ENCODE data around the gene MGAT4D.
A peak's percentile ranks its signal among the peaks of the same experiment; 100 is the strongest.
"Not testable (repeated sequence)": the region's sequence is repeated elsewhere in the genome, so short reads cannot be mapped to it uniquely, and the experiment has no call there.

Gene MGAT4D

DNA sequence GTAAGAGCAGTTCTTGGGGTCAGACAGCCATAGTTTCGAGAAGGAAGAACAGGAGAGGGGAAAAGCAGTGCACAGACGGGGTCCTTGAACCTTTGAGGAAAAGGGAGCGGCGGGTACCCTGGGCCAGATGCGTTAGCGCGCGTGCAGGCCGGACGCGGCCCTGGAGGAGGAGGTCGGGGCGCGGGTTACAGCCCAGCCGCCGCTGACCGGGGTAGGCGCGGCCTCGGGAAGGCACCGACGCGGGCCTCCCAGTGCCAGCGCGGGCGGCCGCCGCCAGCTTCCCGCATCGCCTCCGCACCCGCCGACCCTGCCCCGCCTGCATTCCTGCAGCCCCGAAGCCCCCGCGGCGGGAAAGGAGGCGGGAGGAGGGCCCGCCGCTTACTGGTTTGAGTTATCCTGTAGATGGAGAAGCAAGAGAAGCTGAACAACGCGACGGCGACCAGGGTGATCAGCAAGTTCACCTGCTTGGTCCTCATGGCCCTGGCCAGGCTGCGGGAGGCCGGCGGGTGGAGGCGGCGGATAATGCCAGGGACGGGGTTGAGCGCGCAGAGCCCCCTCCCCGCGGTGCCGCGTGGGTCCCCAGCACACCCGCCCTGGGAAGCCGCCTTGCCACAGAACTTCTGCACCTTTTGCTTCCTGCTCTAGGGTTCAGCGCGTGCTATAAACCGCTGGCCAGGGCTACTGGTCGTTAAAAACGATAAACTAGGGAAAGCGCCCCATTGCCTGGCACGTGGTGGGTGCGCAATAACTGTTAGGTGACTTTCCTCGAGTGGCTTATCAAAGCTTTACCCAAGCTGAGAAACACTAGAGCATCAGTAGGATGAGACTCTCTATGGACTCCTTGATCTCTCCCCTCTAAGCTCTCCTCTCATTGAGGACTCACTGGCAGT, at the start of gene MGAT4D:
MGAT4D (minus strand) TSS at position 547 of the 890 bp plus-strand sequence; CDS start at position 476, 71 bp downstream.
- DNase-seq: no peak

DNA sequence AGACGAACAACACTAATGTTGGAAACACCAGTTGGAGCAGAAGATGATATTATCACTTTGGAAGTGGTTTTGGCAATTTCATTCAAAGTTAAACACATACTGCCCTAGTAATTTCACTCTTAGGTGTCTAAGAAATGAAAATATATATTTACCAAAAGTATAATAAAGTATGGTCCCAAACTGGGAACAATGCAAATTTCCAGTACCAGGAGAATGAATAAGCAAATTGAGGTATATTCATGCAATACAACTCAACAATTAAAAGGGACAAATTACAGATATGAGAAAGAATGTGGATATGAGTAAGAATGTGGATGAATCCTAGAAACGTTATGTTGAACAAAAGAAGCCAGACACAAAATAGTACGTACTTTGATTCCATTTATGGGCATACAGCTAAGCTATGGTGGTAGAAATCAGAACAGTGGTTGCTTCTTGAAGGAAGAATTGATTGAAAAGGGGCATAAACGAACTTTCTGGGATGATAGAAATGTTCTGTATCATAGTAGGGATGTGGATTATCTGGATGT, 35.9 kb upstream of the MGAT4D start:
- DNase-seq: no peak

DNA sequence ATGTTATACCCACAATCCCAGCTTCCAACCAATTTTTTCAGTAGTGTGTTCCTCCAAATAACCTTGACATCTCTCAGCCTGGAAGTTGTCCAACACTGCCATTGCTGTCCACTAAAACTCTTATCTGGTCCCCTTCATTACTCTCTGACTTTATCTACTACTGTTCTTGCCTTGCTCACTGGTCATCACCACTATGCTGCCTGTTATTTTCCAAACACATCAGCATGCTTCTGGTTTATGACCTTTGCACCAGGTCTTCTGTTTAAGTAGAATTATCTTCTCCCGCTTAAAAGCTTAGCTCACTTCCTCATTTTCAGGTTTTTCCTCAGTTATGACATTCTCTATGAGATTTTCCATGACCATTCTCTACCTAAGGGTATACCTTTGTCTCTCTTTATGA, 31.3 kb upstream of the MGAT4D start:
- DNase-seq: no peak

DNA sequence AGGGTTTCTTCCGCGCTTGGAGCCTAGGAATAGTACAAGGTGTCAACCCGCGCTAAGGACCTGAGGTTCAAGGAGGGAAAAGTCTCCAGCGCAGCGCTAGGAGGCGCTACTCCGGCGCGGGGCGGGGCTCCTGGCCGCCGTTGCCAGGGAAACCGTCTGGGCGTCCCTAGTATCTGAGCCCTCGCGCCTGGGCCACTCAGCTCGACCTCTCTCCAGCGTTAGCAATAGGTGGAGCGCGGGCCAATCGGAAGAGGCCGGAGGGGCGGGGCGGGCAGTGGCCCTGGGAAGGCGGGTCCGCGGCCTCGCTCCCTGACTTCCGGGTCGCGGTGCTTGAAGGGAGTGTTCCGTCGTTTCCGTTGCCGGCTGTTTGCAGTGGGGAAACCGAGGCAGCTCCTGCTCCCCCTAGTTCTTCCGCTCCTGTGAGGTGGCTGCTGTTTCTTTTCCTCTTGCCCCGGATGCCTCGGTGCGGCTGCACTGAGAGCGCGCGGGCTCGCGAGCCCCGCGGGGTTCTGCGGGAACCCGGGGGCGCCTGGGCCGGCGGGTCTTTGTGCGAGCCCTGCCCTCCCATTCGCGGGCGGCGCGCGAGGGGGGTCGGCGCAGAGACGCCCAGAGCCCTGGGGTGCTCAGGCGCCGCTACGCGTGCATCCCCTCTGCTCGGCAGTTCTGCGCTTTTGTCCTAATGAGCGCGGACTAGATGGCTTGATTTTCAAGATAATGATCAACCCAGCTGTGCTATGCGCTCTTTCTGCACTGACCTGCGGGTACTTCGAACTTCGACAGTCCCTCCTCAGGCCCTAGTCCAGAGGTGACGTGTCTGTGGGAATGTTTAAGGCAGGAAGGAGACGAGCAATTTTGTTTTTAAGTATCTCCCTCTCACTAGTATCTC, 26.0 kb upstream of the MGAT4D start, which contains the start of gene ELMOD2:
ELMOD2 (plus strand) TSS at position 312 of the 886 bp plus-strand sequence. CDS start 1,261 bp downstream, outside the sequence.
- peak; percentile 97 for DNase-seq

DNA sequence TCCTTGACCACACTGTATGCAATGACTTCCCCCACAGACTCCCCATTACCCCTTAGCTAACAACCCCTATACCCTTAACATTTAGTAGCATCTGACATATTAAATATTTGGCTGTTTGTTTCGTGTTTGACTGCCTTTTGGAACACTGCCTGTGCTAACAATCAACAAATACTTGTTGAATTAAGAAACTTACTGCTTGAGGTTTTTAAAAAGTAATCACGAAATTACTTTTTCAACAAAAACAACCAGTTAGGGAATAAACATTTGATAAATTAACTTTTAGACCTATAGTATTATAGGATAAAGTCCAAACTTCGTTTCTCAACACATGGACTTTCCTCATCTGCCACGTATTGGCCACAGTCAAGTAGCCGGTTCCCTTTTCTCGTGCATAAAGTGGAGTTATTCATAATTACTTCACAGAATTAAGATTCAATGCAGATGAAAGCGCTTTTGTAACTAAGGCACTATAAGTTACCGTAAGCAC, 25.3 kb upstream of the MGAT4D start:
- no peak for DNase-seq

DNA sequence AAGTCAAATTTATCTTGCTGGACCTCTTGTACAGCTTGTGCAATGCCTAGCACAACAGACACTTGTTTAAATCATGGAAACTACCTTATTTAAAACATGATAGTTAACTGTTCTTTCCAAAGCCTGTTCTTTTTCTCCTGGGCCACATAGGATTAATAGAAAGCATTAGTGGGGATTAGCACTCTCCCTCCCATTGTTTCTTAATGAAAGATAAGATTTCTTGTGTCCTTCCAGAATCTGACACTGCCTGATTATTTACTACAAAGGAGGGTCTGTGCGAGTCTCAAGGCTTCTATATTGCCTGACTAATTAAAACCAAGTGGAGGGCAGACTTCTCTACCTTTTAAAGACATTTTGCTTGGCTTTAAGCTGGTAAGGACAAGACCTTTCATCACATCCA, 17.3 kb upstream of the MGAT4D start:
- no peak for DNase-seq

DNA sequence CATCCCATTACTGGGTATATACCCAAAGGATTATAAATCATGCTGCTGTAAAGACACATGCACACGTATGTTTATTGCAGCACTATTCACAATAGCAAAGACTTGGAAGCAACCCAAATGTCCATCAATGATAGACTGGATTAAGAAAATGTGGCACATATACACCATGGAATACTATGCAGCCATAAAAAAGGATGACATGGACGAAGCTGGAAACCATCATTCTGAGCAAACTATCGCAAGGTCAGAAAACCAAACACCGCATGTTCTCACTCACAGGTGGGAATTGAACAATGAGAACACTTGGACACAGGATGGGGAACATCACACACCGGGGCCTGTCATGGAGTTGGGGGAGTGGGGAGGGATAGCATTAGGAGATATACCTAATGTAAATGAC, 15.7 kb upstream of the MGAT4D start:
- DNase-seq: not testable (repeated sequence)

DNA sequence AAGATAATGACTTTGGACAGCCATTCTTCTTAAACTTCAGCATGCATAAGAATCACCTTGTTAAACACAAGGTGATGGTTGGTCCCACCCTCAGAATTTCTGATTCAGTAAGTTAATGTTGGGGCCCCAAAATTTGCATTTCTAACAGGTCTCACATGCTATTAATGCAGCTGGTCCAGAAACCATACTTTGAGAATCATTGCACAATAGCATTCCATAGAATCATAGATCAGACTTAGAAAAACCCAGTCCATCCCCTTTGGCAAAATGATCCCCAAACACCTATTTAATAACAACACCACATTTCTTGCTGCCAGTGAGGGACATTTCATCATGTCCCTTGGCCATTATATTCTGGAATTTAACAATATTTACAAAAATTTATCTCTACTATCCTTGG, 6.2 kb upstream of the MGAT4D start:
- DNase-seq: no peak

DNA sequence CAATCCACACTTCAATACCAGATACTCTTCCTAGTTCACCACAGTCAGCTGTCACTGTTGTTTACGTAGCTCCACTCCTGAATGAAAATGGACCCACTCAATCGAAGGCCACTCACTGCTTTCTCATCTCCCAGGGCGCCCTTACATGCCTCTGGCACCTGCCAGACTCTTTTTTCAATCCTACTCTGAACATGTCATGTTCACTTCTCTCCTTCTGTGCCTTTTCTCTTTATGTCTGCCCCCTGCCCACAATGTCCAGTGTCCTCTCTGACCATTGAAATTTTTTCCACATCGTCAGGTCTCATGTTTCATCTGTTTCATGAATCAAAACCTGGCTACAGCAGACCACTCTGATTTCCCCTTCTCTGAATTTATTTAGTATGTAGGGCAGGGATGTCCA, 1.3 kb upstream of the MGAT4D start:
- DNase-seq: no peak

DNA sequence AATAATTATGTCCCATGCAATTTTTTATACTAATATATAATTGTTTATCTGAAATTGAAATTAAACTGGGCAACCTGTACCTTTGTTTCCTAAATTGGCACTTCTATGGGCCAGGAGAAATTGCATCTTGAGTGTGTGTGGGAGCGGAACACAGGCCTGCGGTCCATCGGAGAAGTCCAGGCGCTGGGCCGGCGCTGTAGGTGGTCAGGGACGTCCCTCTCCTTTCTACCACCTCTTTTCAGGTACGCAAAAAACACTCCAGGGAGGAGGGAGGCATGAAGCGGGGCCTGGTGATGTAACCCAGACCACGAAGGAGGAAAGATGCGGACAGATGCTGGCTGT, 717 bp downstream of the MGAT4D start:
- no peak for DNase-seq

DNA sequence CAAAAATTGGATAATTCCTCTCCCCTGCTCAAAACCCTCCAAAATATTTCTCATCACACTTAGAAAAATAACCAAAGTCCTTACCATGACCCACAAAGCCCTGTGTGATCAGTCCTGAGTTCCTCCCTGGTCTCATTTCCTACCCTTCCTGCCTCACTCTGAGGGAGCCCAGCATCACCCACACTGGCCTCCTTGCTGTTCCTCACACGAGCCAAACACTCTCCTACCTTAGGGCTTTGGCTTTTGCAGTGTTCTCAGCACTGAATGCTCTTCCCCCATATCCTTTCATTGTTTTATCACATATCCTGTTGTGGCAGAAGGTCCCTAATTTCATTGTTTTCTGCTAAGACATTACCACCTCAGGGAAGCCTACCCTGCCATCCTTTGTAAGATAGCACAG, 12.2 kb downstream of the MGAT4D start:
- no peak for DNase-seq

DNA sequence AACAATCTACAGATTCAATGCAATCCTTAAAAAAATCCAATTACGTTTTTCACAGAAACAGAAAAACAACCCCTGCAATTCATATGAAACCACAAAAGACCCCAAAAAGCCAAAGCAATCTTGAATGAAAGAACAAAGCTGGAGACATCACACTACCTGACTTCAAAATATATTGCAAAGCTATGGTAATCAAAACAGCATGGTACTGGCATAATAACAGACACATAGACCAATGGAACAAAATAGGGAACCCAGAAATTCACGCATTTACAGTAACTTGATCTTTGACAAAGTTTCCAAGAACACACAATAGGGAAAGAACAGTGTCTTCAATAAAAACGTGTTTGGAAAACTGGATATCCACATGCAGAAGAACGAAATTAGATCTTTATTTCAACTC, 14.6 kb downstream of the MGAT4D start:
- DNase-seq: no peak

DNA sequence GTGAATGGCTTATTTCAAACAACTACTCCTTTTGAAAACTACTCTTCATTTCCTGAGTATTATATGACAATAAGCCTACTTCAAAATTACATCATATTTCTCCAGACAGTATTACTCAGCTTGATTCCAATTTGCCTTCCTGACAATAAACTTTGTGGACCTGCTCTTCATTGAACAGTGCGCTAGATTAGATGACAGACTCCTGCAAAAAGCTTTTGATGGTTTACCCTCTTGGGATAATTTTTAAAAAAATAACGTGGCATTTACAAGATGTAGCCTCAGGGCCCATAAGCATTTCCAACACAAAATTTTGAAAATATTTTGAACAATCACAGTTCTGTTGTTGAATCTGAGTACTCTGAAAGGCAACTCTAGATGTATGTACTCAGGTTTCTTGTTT, 25.9 kb downstream of the MGAT4D start:
- DNase-seq: no peak

DNA sequence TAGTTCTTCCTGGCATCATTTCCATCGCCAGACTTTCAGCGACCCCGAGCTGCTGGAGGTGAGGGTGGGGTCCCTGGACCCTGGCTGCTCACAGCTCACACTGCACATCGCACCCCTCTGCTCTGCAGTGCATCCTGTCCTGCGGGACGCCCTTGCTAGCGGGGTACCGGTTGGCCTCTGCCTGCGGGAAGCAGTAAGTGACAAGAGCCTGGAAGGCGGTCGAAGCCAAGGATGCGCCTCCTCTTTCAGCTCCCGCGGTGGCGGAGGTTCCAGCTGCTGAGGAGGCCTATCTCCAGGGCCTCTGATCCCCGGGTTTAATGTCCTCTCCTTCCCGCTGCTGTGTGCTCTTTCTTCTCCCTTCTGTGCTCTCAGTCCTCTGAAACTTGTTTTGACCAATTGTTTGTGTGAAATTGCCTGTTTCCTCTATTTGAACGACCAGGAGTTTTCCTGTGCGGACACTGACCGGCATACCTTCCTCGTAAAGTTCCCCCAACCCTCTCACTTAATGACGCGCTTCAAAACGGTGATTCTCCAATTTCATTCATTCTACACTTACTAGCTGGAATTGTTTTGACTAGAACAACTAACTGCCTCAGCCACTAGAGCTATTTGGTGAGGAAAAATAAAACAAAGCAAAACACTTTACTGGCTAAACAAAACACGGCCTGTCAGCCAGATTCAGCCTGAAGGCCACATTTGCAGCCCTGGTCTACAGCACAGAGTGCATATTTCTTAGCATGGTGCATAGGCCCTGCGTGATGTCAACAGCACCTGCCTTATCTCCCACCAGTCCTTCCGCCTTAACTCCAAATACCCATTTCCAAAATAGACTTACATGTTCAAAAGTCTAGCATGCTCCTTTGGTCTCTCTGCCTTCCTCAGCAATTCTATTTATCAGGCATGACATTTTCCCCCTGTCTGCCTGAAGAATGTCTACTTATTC, 28.0 kb downstream of the MGAT4D start:
- no peak for DNase-seq

DNA sequence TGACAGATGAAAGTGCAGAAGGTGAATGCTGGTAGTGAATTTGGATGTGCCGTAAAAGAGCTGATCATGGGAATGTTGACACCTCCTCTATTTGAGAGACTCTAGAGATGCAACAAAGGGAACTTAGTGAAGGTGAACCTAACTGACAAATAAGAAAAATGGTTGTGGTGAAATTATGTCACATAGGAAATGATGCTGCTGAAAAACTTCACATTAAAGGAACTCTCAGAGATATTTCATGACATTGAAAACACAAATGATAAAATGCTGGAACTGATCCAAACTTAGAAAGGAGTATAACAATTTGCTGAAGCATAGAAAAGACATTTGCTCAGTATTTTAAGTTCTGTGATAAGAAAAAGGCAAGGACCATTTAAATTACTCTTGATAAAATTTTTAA, 31.9 kb downstream of the MGAT4D start:
- DNase-seq: no peak

DNA sequence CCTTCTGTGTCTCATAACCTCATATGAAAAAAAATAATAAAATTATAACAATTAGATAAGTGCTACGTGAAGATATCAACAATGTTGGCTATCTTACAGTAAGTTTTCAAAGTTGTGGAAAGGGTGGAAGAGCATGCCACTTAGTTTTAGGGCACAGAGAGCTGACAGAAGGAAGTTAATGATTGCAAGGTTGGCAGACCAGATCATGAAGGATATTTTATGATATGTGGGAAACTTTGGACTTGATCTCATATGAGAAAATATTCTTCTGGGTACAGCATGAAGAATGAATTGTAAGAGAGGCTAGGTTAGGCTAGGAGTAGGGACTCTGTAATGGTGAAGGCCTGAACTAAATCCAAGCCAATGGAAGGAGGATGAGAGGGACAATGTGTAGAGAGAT, 34.5 kb downstream of the MGAT4D start:
- no peak for DNase-seq

DNA sequence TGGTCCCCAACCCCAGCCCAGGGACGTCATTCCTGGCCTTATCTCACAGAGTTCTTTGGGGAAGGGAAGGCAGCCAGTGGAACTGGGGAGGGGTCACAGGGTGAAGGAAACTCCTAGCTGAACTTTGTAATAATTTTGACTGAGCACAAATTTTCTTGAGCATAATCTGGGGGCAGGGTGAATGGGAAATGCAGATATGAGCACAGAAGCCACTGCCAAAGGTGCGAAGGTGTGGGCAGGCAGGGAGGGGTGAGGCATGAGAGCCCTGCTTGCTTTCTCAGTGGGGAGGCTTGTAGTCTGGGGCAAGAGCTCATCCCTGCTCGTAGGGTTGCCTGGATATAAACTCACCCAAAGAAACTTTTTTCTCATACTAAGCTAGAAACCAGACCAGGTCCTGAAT, 34.9 kb downstream of the MGAT4D start:
- no peak for DNase-seq

DNA sequence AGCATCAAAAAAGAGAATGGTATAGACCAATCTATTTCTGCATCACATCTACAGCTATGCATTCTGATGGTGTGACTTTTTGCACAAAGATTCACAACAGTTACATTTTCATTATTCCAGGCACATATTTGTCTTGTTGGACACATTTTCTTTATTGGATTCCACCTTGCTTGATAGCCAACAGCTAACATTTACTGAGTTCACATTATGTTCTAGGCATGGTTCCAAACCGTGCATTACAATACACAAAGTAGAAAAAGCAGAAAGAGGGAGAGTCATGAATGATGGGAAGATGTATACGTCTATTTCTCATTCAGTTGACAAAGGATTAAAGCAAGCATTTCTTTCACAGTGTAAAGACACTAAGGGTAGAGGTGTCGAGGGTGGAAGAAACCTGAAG, 47.7 kb downstream of the MGAT4D start:
- DNase-seq: peak; percentile 4

DNA sequence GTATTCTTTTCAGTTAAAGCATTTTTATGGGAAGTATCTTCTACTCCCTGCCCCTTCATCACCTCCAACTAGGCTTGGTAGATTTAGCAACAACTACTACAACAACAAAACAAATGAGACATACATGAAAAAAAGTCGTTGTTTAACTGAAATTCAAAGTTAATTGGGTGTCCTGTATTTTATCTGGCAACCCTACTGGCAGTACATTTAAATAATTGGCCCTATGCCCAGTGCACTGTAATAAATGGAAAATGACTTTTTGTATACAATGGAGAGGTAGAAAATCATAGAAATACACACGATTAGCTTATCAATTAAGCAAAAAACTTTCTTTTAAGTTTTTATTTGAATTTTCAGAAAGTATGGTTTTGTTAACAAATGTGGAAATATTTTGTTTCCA, 49.3 kb downstream of the MGAT4D start:
- peak; percentile 39 for DNase-seq

DNA sequence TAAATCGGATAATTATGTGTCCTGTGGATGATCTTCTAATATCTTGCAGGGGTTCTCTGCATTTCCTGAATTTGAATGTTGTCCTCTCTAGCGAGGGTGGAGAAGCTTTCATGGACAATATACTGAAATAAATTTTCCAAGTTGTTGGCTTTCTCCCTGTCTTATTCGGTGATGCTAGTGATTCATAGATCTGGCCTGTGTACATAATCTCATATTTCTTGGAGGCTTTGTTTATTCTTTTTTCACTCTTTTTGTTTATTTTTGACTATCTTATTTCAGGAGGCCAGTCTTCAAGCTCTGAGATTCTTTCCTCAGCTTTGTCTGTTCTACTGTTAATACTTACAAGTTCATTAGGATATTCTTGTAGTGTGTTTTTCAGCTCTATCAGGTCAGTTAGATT, 49.9 kb downstream of the MGAT4D start:
- no peak for DNase-seq

DNA sequence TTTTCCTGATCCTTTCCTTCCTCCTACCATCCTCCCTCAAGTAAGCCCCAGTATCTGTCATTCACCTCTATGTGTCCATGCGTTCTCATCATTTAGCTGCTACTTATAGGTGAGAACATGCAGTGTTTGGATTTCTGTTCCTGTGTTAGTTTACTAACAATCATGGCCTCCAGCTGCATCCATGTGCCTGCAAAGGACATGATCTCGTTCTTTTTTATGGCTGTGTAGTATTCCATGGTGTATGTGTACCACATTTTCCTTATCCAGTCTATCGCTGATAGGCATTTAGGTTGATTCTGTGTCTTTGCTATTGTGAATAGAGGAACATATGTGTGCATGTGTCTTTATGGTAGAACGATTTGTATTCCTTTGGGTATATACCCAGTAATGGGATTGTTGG, 53.7 kb downstream of the MGAT4D start:
- DNase-seq: not testable (repeated sequence)

DNA sequence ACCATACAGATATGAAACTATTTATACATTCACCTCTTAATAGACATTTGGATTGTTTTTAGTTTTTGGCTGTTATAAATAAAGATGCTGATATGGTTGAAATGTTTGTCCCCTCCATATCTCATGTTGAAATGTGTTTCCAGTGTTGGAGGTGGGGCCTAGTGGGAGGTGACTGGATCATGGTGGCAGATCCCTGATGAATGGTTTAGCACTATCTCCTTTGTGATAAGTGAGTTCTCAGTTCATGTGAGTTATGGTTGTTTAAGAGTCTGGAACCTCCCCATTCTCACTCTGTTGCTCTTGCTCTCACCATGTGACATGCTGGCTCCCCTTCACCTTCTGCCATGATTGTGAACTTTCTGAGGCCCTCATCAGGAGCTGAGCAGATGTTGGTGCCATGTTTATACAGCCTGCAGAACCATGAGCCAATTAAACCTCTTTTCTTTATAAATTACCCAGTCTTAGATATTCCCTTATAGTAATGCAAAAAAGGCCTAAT, 58.4 kb downstream of the MGAT4D start:
- no peak for DNase-seq

Data from NCI-H345 (cell line).